ENCODE data around the gene GRID2.

GRID2 gene

DNA sequence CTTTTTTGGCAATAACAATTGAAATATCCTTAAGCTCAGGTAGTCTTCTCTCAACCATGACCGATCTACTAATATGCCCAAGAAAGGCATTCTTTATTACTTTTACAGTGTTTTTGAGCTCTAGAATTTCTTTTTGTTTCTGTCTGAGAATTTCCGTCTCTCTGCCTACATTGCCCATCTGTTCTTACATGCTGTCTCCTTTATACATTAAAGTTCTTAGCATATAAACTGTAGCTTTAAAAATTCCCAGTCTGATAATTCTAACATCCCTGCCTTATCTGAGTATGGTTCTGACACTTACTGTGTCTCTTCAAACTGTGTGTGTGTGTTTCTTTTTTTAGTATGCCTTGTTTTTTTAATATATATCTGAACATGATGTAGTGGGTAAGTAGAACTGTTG is 658.1 kb downstream of the GRID2 start:
- no peak for DNase-seq (ENCODE audit: low read depth)

DNA sequence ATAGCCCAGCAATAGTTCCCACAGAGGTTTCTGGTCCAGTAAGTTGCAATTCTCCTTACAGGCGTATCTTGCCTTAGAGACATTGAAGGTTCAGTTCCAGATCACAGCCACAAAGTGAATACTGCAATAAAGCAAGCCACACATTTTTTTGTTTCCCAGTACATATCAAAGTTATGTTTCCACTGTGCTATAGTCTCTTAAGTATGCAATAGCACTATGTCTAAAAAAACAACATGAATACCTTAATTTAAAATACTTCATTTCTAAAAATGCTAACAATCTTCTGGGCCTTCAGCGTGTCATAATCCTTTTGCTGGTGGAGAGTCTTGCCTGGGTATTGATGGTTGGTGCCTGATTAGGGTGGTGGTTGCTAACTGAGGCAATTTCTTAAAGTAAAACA is 659.1 kb downstream of the GRID2 start:
- DNase-seq (ENCODE audit: low read depth) = no peak

DNA sequence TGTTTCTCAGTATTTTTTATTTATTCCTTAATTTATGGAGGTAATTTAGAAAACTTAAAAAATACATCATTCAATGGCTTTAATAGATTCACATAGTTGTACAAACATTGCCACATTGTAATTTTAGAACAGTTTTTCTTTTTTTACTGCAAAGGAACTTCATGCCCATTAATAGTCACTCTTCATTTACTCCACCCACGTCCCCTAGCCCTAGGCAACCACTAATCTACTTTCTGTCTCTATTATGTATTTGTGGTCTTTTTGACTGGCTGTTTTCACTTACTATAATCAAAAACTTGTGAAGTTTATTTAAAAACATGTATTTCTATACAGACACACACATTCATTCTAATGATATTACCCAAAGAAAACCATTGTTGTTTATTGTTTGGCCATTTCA is 664.8 kb downstream of the GRID2 start:
- no peak for DNase-seq (ENCODE audit: low read depth)

DNA sequence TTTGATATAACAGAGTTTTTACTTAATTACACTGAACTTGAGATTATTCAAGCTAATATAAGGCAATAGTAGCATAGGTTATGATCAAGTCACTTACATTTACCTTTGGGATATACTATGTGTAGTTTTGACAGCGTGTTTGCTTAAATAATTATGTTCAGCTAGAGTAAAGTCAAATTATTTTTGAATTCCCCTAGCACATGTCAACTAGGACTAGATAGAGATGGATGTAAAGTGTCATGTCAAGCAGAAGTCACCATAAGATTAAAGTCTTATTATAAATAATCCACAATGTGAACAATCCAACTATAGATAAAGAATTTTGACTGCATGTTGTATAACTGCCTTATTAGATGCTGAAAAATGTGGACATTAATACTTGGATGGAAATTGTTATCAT is 665.2 kb downstream of the GRID2 start:
- no peak for DNase-seq (ENCODE audit: low read depth)

DNA sequence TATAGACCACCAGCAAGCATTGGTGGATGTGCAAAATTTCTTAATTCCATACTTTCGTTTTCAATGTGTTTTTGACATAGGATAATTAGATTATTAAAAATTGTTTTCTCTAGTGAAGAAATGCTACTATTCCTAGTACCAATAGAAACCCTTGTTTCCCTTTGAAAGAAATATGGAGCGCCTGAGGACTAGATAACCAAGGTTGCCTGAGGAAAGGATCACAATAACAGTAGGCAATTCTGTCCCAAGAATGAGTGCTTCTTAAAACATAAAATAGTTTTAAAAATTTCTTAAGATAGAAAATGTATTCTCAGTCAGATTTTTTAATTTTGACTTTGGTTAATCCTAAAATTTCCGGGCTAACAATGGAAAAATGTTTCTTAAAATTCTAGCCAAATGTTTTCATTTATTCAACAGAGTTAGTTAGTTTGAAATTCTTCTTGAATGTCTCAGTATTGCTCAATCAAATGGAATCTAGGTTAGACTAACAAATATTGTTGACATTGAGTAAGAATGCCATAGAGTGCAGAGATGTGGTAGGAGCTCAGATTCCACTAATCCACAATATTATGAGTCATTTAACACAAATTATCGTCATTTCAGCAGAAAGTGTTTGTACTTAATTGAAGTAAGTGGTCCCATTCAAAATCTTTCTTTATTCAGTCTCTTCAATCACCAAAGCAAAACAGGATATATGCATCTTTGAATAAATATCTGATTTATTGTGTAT is 666.0 kb downstream of the GRID2 start:
- DNase-seq (ENCODE audit: low read depth) = no peak

DNA sequence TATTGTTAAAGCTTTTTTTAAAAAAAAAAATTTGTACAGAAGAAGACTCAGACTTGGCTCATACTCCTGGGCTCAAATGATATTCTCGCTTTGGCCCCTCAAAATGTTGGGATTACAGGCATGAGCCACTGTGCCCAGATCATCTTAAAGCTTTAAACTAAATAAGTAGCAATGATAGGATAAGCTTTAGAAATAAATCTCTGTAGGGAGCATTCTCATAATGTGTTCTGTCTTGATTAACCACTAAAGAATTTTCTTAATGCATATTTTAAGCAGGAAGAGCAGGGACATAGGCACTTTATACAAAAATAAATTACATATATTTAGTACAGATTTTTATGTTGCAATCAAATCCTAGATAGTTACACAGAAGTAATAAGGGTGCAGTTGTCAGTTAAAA is 667.2 kb downstream of the GRID2 start:
- DNase-seq (ENCODE audit: low read depth) = no peak

DNA sequence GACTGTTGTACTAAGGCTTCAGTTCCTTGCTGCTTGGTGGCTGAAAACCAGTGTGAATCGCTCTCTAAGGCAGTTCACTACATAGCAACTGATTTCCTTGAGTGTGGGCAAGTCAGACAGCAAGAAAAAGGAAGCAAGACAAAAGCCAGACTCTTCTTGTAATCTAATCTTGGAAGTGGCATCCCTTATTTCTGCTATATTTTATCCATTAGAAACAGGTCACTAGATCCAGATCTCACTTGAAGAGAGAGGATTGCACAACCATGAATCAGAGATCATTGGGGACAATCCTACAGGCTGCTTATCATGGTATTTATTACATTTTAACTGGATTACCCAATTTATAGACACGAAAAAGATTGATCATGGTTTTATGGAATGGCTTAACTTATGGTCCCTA is 684.5 kb downstream of the GRID2 start:
- DNase-seq (ENCODE audit: low read depth) = no peak

DNA sequence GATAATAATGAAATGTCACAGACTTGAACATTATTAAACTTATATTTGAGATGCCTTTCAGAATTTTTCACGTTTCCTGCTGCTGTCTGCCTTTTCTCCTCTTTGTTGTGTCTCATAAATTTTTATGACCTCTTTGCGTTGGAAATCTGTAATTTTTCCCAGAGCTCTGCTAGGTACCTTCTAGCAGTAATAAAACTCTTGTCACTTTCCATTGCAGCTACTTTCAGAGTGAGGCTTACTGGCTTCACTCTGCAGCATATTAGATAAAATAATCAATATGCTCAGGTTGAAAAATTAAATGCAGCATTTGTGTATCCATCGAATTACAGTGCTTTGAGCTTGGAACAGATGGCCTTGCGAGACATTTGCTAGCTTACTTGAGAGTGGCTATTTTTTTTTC is 689.0 kb downstream of the GRID2 start:
- DNase-seq (ENCODE audit: low read depth) = no peak

DNA sequence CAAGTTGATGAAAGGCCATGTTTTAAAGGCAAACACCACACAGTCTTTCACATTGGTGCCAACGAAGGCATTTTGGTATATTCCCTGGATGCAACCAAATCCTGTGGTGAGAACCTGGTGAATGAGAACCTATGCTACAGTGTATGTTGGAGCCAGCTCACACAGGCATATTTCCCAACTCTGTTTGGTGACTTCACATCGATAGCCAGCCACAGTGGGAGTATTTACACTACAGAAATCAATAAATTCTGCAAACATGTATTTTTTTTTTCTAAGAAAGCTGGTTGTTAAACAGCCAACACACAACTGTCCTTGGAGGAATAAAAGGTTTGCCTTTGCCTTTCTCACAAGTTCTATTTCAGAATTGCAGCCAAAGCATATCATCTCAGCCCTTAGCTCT is 691.0 kb downstream of the GRID2 start:
- no peak for DNase-seq (ENCODE audit: low read depth)

DNA sequence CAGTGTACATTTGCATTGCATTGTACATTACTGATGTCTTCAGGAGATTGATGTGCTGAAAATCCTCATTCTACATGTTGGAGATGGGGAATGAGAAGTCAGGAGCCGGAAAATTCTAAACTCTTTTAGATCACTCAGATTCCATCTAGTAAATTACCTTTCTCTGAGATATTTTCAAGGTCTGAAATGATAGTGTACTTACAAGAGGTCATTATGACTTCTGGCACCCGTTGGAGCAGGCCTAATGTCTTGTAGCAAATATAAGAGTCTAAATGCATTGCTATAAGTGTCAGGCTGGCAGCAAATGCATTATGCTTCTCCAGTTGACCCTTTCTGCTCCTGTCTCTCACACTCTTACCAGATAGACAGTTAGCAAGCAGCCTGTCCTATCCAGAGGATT is 692.8 kb downstream of the GRID2 start:
- DNase-seq (ENCODE audit: low read depth) = no peak

DNA sequence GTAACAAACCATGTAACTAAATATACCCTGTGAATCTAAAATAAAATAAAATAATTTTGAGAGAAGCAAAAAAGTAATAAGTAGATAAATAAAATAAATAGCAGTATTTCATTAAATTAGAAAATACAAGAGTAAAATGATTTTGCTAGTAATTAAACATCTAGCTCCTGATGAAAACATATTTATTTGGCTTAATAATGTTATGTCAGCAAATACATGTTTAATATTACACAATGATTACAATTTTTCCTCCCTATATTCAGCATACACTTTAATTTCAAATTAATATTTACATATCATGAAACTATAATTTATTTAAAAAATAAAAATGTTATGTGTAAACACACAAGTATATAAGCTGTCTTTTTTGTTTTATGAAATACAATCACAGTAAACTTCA is 697.1 kb downstream of the GRID2 start:
- no peak for DNase-seq (ENCODE audit: low read depth)

DNA sequence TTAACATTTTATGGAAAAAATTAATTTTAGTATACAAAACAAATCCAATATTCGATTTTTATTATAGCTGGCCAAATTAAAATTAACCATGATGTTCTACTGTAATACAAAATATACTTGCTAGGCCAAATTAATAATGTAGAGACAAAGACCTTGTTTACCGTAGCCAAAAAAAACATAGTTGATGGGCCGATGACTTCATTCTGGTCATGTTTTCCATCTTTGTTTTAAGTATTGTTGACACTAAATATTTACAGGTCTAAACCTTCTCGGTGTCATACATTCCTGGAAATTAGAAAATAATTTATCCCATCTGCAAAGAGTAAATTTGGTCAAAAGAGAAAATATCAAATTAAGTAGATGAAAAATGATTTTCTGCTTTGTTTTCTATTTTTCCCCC is 698.5 kb downstream of the GRID2 start:
- DNase-seq (ENCODE audit: low read depth) = no peak

DNA sequence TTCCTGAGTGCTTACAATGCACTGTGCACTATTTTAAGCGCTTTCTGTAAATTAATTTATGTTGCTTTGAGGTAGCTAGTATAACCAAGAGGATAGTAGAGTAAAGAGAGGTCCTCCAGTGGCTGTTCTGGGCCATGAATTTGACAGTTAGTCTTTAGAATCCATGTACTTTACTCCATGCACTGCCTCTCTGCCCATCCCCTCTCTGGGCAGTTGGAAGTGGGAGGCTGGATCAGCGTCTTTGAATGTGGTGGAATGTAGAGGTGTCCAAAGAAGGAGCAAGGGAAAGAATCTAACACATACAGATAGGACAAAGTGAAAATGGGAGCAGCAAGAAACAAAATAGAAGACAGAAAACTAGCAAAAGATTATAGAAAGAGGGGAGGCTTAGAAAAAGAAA is 712.6 kb downstream of the GRID2 start:
- DNase-seq (ENCODE audit: low read depth) = no peak

DNA sequence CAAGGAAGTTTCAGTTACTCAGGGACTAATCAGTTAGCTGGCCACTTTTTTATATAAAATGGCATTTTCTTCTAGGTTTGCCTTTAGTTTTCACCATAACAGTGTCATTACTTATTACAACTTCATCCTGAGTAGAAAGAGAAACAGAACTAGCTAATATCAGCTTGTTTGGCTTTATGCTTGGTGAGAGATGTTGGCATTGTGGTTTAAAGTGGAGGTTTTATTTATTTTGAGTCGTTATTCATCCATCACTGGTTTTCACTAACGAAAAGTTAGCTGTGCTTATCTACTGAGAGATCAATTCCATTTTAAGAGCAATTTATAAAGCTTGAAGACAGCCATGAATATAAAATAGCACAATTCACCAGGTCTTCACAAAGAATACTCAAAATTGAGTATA is 714.5 kb downstream of the GRID2 start:
- DNase-seq (ENCODE audit: low read depth) = no peak

DNA sequence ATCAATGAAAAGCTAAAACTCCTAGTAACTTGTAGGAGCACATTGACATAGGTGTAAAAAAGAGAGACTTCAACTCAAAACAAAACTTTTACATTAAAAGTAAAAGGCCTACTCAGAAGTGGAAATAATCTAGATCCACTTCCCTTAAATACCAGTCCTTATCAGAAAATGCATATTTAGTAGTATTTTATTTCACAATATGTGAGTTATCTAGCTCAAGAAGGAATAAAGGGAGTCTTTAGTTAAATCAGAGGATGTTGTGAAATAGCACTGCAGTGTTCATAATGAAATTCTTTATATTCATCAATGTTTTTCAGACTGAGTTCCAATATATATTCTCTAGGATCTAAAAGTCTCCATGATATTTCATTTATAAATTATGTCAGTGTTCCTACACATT is 715.0 kb downstream of the GRID2 start:
- DNase-seq (ENCODE audit: low read depth) = no peak

DNA sequence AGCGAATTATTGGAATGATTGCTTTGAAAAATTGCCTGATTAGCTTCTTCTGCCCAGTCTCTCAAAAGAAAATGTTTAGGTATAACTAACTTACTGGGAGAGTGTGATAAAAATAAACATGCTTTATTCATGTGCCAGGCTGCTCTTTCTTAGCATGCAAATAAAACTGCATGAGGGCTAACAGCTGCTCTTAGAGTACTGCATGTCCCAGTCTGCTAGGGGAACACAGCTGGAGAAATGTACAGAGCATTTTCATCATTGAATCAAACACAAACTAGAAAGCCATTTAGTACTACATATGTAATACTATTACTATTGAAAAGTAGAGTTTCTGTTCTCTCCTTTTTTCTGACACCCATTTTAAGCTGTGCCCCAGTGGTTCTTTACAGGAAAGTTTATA is 726.0 kb downstream of the GRID2 start:
- no peak for DNase-seq (ENCODE audit: low read depth)

DNA sequence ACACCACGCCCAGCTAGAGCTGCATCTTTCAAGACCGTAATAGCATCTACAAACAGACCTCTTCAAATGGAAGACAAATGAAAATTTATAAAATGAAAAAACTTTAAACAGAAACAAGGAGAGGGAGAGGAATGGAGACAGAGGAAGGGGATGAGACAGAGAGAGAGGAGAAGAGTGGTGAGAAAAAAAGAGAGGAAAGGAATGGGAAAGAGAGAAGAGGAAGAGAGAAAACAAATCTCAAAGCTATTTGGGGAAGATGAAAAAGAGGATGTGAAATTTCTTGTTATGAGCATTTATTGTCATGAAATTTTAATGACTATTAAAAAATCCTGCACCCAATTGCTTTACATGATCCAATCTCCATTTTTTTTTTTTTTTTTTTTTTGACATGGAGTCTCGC is 726.9 kb downstream of the GRID2 start:
- DNase-seq (ENCODE audit: low read depth) = no peak

DNA sequence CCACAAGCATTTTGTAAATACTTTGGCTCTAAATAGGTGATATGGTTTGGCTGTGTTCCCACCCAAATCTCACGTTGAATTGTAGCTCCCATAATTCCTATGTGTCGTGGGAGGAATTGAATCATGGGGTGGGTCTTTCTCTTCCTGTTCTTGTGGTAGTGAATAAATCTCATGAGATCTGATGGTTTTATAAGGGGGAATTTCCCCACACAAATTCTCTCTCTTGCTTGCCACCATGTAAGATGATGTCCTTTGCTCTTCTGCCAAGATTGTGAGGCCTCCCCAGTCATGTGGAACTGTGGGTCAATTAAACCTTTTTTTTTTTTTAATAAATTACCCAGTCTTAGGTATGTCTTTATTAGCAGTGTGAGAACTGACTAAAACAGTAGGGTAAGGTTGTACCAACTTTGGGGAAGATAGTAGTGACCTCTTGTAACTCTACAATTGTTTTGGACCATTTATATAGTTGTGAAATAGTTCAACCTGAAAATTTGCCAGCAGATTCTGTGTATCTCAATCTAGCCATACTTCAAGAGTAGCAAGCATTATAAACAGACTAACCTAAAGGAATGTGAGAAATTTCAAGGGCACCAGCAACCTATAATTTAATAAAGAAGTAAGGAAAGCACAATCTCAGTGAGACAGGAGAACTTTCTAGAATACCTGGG is 727.8 kb downstream of the GRID2 start:
- no peak for DNase-seq (ENCODE audit: low read depth)

DNA sequence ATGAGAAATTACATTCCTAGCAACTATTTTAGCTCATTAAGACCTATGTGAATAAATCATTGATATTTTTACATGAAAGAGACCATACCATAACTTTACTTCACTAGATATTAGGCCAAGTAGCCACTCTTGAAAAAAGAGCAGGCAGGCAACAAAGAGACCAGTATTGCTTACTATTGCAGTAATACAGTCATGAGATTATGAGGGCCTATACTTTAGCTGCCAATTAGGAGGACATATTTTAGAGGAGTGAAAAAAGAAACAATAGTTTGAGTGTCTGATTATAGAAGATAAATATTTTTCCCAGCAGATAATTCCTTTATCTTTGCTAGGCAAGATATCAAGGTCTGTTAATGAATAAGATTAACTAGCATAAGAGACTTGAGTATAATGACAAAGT is 739.0 kb downstream of the GRID2 start:
- DNase-seq (ENCODE audit: low read depth) = no peak

DNA sequence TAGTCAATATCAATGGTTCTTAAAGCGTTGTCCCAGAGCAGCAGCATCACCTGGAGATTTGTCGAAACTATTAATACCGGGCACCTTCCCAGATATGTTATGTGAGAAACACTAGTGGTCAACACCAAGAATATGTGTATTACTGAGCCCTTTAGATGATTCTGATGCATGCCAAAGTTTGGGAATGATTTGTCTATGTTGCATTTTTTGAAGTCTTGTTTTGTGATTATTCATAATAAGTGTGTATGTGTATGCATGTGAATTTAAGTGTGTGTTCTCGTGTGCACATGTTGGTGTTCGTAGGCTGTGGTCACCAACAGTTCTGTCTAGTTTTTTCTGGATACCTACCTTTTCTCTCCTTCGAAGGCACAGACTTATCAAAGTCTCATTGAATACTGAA is 749.4 kb downstream of the GRID2 start:
- no peak for DNase-seq (ENCODE audit: low read depth)

DNA sequence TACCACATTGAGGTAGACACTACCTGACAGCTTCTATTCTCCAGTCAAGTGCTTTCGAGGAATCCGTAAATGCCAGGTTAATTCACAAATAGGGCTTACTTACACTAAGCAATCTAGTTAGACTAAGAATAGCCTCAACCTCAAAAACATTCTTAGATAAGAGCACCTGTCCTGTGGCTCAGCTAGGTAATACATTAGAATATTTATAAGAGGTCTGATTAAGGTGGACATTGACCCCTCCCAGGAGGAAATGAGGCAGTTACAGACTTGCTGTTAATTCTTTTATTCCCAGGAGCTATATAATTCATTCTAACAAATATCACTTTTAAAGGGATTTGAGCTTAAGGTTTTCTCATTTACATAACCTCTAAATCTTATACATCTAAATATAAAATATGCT is 758.1 kb downstream of the GRID2 start:
- no peak for DNase-seq (ENCODE audit: low read depth)

DNA sequence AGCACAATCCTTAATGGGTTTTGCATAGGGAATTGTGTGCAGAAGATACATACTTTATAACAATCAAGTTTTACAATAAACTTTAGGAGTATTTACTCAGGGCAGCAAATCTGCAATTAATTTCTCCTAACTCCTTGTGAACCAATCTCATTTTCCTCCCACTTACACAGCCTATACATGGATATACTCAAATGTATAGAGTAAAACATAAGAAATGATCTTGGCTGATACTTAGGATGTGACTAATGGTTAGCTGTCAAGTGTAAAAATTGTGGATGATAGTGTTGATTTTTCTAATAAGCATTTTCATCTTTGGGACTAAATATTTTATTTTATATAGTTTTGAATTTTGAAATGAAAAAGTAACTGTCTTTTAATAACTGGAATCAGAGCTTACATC is 759.6 kb downstream of the GRID2 start:
- no peak for DNase-seq (ENCODE audit: low read depth)

DNA sequence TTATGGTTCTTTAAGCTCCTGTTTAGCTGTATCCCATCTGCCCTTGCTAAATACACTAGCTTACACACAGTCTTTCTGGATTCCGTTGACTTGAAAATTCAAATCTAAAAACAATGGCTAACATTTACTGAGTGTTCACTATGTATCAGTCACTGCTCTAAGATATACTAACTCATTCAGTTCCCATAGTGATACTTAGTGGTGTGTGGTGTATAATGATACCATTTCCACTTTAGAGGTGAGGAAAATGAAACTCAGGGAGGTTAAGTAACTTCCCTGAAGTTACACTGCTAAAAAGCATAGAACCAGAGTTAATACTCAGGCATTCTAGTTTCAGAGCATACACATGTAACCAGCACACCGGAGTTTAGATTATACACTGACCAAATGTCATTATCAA is 762.0 kb downstream of the GRID2 start:
- DNase-seq (ENCODE audit: low read depth) = no peak

DNA sequence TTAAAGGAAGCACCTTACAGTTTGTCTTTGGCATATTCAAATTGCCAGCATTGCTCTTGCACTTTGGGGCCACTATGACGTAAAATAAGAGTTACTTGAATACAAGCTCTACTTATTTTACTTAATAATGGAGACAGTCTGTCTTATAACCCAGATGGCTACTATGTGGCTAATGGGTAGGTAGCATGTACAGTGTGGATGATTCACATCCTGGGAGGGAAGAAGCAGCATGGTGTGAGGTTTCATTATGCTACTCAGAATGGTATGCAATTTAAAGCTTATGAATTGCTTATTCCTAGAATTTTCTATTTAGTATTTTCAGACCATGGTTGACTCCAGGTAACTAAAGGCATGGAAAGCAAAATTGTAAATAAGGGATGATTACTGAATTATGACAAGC is 763.0 kb downstream of the GRID2 start:
- no peak for DNase-seq (ENCODE audit: low read depth)
